Stimulated activated naive CD4-positive, alpha-beta T cell treated with Interleukin-2 at 50 U/mL for 16 hours (primary cell): ENCODE data around the gene IRF1.

ENCODE experiments used
- DNase-seq: peaks from one replicate; lab custom pipeline; 2025; lab: John Stamatoyannopoulos, UW

IRF1 gene

GRCh38 chr5:132474131-132474723, 16.3 kb downstream of the IRF1 start:
- DNase-seq, result no peak

GRCh38 chr5:132473668-132474067, 16.9 kb downstream of the IRF1 start:
- no peak for DNase-seq

DNA sequence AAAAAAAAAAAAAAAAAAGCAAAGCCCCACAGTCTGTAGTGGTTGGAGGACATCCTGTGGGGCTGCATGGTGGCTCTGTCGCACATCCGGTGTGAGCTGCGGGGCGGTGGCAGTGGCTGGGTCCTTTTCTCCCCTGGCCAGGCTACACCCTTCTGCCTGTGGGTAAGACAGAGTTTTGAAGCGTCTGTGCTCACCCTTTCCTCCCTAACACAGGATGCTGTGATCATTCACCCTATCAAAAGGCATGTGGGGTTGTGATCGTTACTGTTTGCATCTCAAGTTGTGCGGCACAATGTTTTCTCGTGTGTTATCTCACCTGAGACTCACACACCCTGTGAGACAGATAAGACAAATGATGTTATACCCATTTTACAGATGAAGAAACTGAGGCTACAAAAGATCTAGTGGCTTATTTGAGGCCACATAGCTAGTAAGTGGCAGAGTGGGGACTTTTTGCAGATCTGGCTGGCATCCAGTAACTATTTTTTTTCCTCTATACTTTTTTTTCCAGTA, 17.5 kb downstream of the IRF1 start:
- DNase-seq, result peak; percentile 72

GRCh38 chr5:132472431-132472830, 18.1 kb downstream of the IRF1 start:
- no peak for DNase-seq

DNA sequence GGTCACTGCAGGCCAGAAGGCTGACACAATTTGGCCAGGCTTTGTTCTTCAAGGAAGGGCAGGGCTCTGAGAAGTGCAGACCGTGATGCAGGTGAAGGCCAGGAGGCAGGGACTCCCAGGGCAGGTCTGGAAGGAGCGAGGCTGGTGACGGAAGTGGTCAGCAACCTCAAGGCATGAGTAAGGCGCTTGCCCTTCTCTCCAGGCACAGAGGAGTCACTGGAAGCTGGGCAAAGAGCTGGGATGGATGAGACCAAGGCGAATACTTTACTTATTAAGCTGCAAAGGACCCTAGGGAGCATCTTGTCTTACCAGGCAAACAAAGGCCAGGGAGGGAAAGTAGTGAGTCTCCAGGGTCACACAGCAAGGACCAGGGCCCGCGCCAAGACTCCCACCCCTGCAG, 18.6 kb downstream of the IRF1 start:
- no peak for DNase-seq

DNA sequence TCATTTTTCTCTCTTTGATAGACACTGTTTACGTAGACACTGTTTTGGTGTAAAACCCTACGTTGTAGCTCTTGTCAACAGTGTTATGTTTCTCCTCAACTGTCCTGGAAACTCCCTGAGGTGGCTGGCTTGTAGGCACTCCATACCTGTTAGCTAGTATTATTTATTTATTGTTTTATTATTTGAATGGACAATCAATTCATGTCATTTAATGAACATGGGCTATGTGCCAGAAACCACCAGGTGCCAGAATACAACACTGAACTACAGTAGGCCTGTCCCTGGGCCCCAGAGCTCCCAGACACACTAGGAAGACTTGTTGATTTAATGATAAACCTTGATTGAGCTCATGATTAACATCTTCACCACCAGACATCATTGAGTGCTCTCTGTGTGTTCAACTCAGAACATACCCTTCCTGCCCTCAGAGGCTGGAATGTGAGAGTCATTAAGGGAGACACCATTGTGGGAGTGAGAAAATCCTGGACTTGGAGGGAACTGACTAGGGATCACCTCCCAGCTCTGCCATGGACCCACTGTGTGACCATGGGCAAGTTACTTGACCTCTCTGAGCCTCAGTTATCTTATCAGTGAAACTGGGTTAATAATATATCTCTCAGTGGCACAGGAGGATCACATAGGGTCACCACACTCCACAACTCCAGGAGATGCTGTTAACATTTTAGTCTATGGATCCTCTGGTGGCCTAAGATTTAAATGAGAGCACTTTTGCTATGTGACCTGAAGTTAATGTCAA, 19.2 kb downstream of the IRF1 start:
- DNase-seq, result no peak

DNA sequence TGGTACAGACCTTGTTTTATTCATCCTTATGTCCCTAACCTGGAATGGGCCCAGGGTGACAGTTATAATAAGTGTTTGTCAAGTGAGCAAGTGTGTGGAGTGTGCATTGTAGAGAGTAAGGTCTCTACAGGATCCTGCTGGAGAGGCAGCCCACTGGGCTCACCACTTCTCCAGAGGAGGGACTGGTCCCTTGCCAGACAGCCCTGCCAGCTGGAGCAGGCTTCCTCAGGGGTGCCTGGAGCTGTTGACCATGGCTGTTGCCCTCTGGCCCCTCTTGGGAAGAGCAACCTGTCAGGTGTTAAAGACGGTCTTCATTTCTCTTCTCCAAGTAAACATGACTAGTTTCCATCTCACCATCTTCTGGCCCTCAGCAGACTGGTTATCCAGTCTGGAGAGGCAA, 20.0 kb downstream of the IRF1 start:
- no peak for DNase-seq

DNA sequence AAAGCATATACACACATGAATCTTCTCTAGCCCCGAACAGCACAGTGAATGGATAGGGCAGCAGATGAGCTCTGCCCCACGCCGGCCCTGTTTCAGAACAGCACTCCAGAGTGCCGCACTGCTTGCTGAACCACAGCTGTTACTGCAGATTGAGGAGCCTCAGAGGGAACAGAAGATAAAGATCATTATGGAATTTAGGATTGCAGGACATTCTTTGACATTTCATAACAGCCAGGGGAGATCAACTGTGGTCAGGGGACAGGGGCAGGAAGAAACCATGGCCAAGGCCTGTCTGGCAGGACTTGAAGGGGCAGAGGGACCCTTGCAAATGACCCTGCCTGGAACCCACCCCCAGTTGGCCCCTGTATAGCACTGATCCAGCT, 20.6 kb downstream of the IRF1 start:
- DNase-seq, result no peak

- no peak for DNase-seq
Observed at GRCh38 chr5:132469380-132470009, 21.1 kb downstream of the IRF1 start.

DNA sequence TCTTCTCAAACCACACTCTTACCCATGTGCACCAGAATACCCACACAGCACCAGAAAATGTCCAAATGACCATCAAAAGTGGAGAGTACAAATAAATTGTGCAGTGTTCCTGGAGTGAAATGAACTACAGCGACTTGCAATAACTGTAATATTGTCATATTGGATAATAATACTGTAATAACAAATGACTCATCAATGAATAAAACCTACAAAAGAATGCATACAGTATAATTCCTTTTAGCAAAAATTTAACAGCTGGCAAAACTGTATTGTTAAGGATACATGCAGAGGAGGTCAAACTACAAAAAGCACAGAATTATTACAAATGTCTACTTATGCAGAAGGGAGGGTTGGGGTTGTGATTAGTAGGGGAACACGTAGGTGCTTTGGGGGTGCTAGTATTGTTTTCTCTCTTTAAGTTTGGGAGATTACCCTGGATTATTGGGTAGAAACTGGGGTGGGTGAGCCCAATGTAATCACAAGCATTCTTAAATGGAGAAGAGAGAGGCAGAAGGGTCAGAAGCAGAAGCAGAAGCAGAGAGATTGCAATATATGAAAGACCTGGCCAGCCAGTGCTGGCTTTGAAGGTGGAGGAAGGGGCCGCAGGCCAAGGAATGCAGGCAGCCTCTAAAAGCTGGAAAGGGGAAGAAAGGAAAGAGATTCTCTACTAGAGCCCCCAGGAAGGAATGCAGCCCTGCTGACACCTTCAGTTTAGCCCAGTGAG, 21.8 kb downstream of the IRF1 start:
- DNase-seq, result no peak

DNA sequence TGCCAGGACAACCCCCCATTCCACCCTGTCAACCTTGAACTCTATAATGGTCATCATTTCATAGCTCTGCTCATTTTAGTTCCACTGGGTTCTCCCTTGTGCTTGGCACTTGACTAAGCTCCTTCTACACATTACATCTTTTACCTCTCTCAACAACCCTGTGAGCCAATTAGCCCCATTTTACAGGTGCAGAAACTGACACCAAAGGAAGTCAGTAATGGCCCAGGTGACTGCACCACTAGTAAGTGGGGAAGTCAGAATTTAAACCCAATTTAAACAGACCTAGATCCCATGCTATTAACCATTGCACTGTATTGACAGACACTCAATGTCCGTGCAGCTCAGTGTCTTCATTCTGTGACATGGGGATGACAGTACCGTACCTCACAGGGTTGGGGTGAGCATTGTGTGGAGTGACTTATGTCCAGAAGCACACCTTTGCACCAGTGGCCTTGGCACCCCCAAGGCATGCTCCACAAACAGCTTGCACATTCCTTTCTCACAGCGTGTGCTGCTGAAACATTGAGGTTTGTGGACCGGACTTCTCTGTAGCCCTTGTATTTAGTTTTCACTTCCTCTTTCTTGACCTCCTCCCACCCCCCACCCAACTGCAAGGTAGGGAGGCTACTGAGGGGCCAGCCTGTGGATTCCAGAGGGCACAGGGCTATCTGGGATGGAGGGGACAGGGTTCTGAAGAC, 23.1 kb downstream of the IRF1 start:
- no peak for DNase-seq

GRCh38 chr5:132466433-132467286, 23.9 kb downstream of the IRF1 start:
- DNase-seq, result peak; percentile 49

- no peak for DNase-seq
Observed at GRCh38 chr5:132465059-132465707, 25.4 kb downstream of the IRF1 start.

- DNase-seq, result peak; percentile 39
Observed at GRCh38 chr5:132464156-132464939, 26.2 kb downstream of the IRF1 start.

- DNase-seq, result no peak
Observed at GRCh38 chr5:132463811-132464155, 26.8 kb downstream of the IRF1 start.

- no peak for DNase-seq
Observed at GRCh38 chr5:132462856-132463745, 27.5 kb downstream of the IRF1 start.

DNA sequence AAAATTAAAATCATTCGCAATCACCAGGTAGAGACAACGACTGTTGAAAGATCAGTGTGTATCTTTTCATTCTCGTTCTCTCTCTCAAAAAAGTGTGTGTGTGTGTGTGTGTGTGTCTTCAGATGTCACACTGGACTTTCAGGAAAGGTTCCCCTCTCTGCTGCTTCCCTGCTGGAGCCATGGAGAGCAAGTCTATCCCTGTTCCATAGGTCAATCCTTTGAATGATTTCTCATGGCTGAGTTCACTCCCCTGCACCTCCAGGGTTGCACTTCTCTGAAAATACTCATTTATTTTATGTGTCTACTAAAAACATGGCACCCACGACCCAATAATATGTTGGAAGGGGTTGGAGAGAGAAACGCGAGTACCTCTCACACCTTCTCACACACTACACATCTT, 28.2 kb downstream of the IRF1 start:
- no peak for DNase-seq

DNA sequence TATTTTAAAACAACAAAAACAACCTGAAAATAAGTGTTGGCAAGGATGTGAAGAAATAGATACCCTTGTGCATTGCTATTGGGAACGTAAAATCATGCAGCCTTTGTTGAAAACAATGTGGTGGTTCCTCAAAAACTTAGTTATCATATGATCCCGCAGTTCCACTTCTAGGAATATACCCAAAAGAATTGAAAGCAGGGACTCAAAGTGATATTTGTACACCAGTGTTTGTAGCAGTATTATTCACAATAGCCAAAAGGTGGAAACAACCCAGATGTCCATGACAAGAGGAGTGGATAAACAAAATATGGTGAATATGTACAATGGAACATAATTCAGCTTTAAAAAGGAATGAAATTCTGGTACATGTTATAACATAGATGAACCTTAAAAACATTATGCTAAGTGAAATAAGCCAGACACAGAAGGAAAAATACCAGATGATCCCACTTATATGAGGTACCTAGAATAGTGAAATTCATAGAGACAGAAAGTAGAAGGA, 29.0 kb downstream of the IRF1 start:
- DNase-seq, result no peak
